HepG2 (cell line): Measurements from ENCODE around the gene AGTRAP. TPM values are rescaled to one million over a fixed set of nuclear protein-coding genes. Genes with fewer than 3 reads are reported as not detected.

Source experiments
- ATAC-seq: fragments of 200-7000 bp; cut with Tn5 transposase; 3 replicates; pipeline ENCODE4 v1.9.1; 2020; ENCODE audit warnings: mild to moderate bottlenecking, moderate library complexity
- BruUV-seq: library from RNA; stranded (reverse); fragments of 400-500 nt; replicated peaks from 2 replicates; lab custom pipeline; 2021; lab: Mats Ljungman, UMichigan
- CTCF ChIA-PET: fragments of 300-600 bp; formaldehyde crosslinking; extraction: SDS; loops from one replicate; lab custom pipeline; 2021; ENCODE audit warnings: low total read pairs, inconsistent platforms, low intra/inter-chr PET ratio; lab: Yijun Ruan, JAX
- POLR2A ChIA-PET: fragments of 350-600 bp; sonication (Branson Sonifier 250); formaldehyde crosslinking; loops from one replicate; lab custom pipeline; 2020; ENCODE audit warnings: antibody characterized with exemption, inconsistent platforms; lab: Yijun Ruan, JAX
- DNase-seq: peaks from one replicate; pipeline ENCODE4 v3.0.0-alpha.2; 2015; ENCODE audit warnings: low spot score
- FAIRE-seq: peaks from 3 replicates; lab custom pipeline; 2011; peaks lifted over from hg19 to GRCh38; lab: Jason Lieb, UNC
- H2AFZ ChIP-seq: one replicate; pipeline ENCODE4 v1.6.1; 2011; ENCODE audit warnings: low read length, inconsistent platforms
- H3K27ac ChIP-seq: fragments of 300-600 bp; 3 replicates; pipeline ENCODE4 v1.8.0; 2011; ENCODE audit warnings: mixed run types, mild to moderate bottlenecking, mixed read lengths, low read length, inconsistent platforms; ENCODE audit not compliant: insufficient read depth; ENCODE audit errors: extremely low read length
- H3K27me3 ChIP-seq, 2 experiments: fragments of 200-600 bp in 1 of 2; 2 replicates in 1 of 2; 3 replicates in 1 of 2; pipeline versions ENCODE4 v1.6.0 to v1.8.0; 2011; ENCODE audit warnings: low read length in 2 of 2, mild to moderate bottlenecking in 2 of 2, moderate library complexity in 2 of 2, inconsistent platforms in 1 of 2; ENCODE audit not compliant: insufficient read depth in 2 of 2, control insufficient read depth in 1 of 2
- H3K36me3 ChIP-seq, 2 experiments: fragments of 200-600 bp in 1 of 2; replicated peaks in 1 of 2; 2 replicates in 1 of 2; 3 replicates in 1 of 2; pipeline versions ENCODE4 v1.5.1 to v1.8.0; 2011; ENCODE audit warnings: low read length in 2 of 2, inconsistent platforms in 1 of 2; ENCODE audit not compliant: insufficient read depth in 2 of 2, control insufficient read depth in 1 of 2
- H3K4me1 ChIP-seq: 2 replicates; pipeline ENCODE4 v1.5.1; 2012; ENCODE audit warnings: low read length, inconsistent platforms; ENCODE audit not compliant: insufficient read depth
- H3K4me2 ChIP-seq: 2 replicates; pipeline ENCODE4 v1.6.0; 2011; ENCODE audit warnings: low read depth, low read length, inconsistent platforms
- H3K4me3 ChIP-seq, 3 experiments: fragments of 200-600 bp in 1 of 3; sonication (generic), shearing (Covaris generic) in 1 of 3; replicated peaks in 1 of 3; 2 replicates each; pipeline ENCODE4 v1.5.1; 2011 to 2016; ENCODE audit warnings: low read length in 3 of 3, inconsistent platforms in 2 of 3, low read depth in 2 of 3, mild to moderate bottlenecking in 2 of 3, control low read depth in 1 of 3, mixed read lengths in 1 of 3; ENCODE audit not compliant: insufficient read depth in 1 of 3
- H3K79me2 ChIP-seq: one replicate; pipeline ENCODE4 v1.6.1; 2011; ENCODE audit warnings: low read length, inconsistent platforms; ENCODE audit not compliant: insufficient read depth
- H3K9ac ChIP-seq: 2 replicates; pipeline ENCODE4 v1.6.0; 2011; ENCODE audit warnings: mild to moderate bottlenecking, low read depth, low read length, inconsistent platforms; ENCODE audit not compliant: insufficient read depth
- H3K9me3 ChIP-seq: 2 replicates; pipeline ENCODE4 v1.5.1; 2012; ENCODE audit warnings: mild to moderate bottlenecking, low read length
- H4K20me1 ChIP-seq: 2 replicates; pipeline ENCODE4 v1.6.0; 2011; ENCODE audit warnings: inconsistent platforms, mild to moderate bottlenecking, low read length, moderate library complexity; ENCODE audit not compliant: insufficient read depth
- CEBPG ChIP-seq: IDR thresholded peaks from 2 replicates; pipeline ENCODE4 v1.6.1; 2016
- FOXO4 ChIP-seq: sonication (generic); formaldehyde crosslinking; conservative IDR thresholded peaks from 2 replicates; pipeline ENCODE4 v1.8.1; 2023; ENCODE audit warnings: missing genetic modification reagents
- KDM1A ChIP-seq: IDR thresholded peaks from 2 replicates; pipeline ENCODE4 v1.6.1; 2016; ENCODE audit warnings: missing compliant biosample characterization
- NR1H2 ChIP-seq: sonication (generic); formaldehyde crosslinking; IDR thresholded peaks from 2 replicates; pipeline ENCODE4 v1.8.1; 2022; ENCODE audit warnings: low read depth, missing genetic modification reagents, borderline replicate concordance
- SOX5 ChIP-seq: IDR thresholded peaks from 2 replicates; pipeline ENCODE4 v1.6.1; 2016; ENCODE audit warnings: borderline replicate concordance
- ZBTB42 ChIP-seq: sonication (generic); formaldehyde crosslinking; IDR thresholded peaks from 2 replicates; pipeline ENCODE4 v1.5.0; 2020; ENCODE audit warnings: mild to moderate bottlenecking, missing genetic modification reagents
- ZNF232 ChIP-seq: sonication (generic); formaldehyde crosslinking; IDR thresholded peaks from 2 replicates; pipeline ENCODE4 v1.4.0; 2020; ENCODE audit warnings: missing genetic modification reagents, borderline replicate concordance
- ZNF275 ChIP-seq: sonication (generic); formaldehyde crosslinking; IDR thresholded peaks from 2 replicates; pipeline ENCODE4 v1.8.0; 2022; ENCODE audit warnings: missing genetic modification reagents, mild to moderate bottlenecking, inconsistent platforms, borderline replicate concordance
- ZNF292 ChIP-seq: sonication (generic); formaldehyde crosslinking; IDR thresholded peaks from 2 replicates; pipeline ENCODE4 v1.8.1; 2022; ENCODE audit warnings: mild to moderate bottlenecking, low read depth, missing genetic modification reagents, borderline replicate concordance
- ZNF737 ChIP-seq: sonication (generic); formaldehyde crosslinking; IDR thresholded peaks from 2 replicates; pipeline ENCODE4 v1.5.0; 2020; ENCODE audit warnings: missing genetic modification reagents, mild to moderate bottlenecking, borderline replicate concordance
- ZNF839 ChIP-seq: sonication (generic); formaldehyde crosslinking; IDR thresholded peaks from 2 replicates; pipeline ENCODE4 v1.4.0; 2020; ENCODE audit warnings: missing genetic modification reagents, mild to moderate bottlenecking, borderline replicate concordance
- WGBS: methylation state at CpG from one replicate; pipeline ENCODE4 v1.1.6; 2017; ENCODE audit warnings: low lambda C conversion rate; 5-methylcytosine and 5-hydroxymethylcytosine counted together
- in situ Hi-C: cut with HindIII; loops from 2 replicates; pipeline ENCODE4 v1.10.0; 2017; ENCODE audit warnings: low pct_unique_long_range_greater_than_20kb; ENCODE audit not compliant: extremely low pct_ligation_motif_present
- intact Hi-C: fragments of 100-400 bp; cut with micrococcal nuclease; formaldehyde crosslinking; loops from one replicate; pipeline ENCODE4 v1.10.0; 2022; ENCODE audit not compliant: unreplicated experiment
- polyA plus RNA-seq, 8 experiments: library from polyadenylated mRNA; depleted of rRNA in 3 of 8; stranded (reverse) in 7 of 8; unstranded in 1 of 8; fragments of >200 nt; fragmentation: Illumina TruSeq in 4 of 8; extraction: Trizol in 4 of 8; gene quantifications; 2 replicates each; pipeline versions ENCODE4 v1.2.1 to v1.2.3, GENCODE V29; 2011 to 2016; ENCODE audit warnings: low read depth in 4 of 8, missing spikeins in 1 of 8, mixed read lengths in 1 of 8; ENCODE audit not compliant: insufficient read depth in 1 of 8
- total RNA-seq, 5 experiments: library from RNA; depleted of rRNA; stranded (reverse); fragments of >200 nt; fragmentation: Illumina TruSeq; extraction: Trizol; gene quantifications; 2 replicates each; pipeline ENCODE4 v1.2.3, GENCODE V29; 2016; ENCODE audit warnings: low read depth in 1 of 5

AGTRAP gene
- total and polyA plus RNA-seq, 2 of the 13 experiments (the other 11 are each of a cell fraction or from before 2014, with no cell fraction given), result 28.3 to 32.0 TPM

- CTCF ChIA-PET, result no interaction called here
- in situ Hi-C loops (no loop called here), intact Hi-C loops (no loop called here)
- FAIRE-seq, result no peak
- H3K27ac ChIP-seq, result no peak overlapping the region
- peaks cover 18 to 65% of the 10 kb centered on the region in 2 experiments for H3K27me3 ChIP-seq
- TF ChIP-seq CEBPG (CRISPR knock-in tag) (no peak), SOX5 (CRISPR knock-in tag) (no peak), ZBTB42 (CRISPR knock-in tag) (no peak), ZNF737 (CRISPR knock-in tag) (no peak), ZNF275 (CRISPR knock-in tag) (no peak), ZNF839 (CRISPR knock-in tag) (no peak), ZNF232 (CRISPR knock-in tag) (no peak), ZNF292 (no peak), KDM1A (CRISPR knock-in tag) (no peak), FOXO4 (CRISPR knock-in tag) (no peak), NR1H2 (CRISPR knock-in tag) (no peak)
- TF ChIP-seq, all 625 proteins: peak for 0
- no peaks in the 10 kb centered on the region for H3K79me2 ChIP-seq
- POLR2A ChIA-PET, result no interaction called here
- ATAC-seq (no peak), DNase-seq (no peak)
- H3K4me1 ChIP-seq, result peaks cover 13% of the 10 kb centered on the region
- H3K9ac ChIP-seq, result no peak overlapping the region
- no peak overlapping the region for H2AFZ ChIP-seq
- H3K4me2 ChIP-seq, result no peak overlapping the region
- no TSS peak for BruUV-seq
- H3K9me3 ChIP-seq, result no peaks in the 10 kb centered on the region
- H3K36me3 ChIP-seq, result no peaks in the 10 kb centered on the region
- no peak overlapping the region for H3K4me3 ChIP-seq
- no peaks in the 10 kb centered on the region for H4K20me1 ChIP-seq
- 22% methylated on average over 10 of the region's 11 CpGs for WGBS
Observed at GRCh38 chr1:11704194-11704529, 31.8 kb upstream of the AGTRAP start.
